ENCODE results near the gene CNIH3. TPM values are rescaled to one million over a fixed set of nuclear protein-coding genes. Genes with fewer than 3 reads are reported as not detected.

Gene CNIH3
- total and polyA plus RNA-seq, 2 of the 4 experiments (the other 2 are of a cell fraction) = 2.0 to 2.9 TPM

DNA sequence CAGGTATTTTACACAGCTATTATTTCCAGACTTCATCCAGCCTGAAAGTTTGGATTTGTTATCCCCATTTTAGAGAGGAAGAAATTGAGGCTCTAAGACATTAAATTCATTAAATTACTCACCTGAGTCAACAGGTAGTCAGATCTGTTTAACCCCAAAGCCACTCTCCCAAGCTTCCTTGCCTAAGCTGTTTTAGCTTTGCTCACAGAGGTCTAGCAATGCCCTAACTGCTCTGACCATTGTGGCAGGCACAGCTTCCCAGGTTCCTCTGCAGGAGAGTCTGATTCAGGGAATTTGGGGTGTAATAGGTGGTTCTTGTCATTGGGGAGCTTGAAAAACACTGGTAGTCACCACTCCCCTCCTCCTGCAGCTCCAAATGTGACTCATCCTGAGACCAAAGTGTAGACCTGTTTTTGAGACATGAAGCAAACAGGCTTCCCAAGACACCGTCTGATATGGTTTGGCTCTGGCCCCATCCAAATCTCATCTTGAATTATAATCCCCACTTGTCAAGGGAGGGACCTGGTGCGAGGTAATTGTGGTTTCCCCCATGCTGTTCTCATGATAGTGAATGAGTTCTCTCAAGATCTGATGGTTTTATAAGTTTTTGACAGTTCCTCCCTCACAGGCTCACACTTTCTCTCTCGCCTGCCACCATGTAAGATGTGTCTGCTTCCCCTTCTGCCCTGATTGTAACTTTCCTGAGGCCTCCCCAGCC lies 170.6 kb downstream of the CNIH3 start:
- Histone ChIP-seq H3K27ac (ENCODE audit: insufficient read depth, low read length) (no peak overlapping the region), H3K79me1 (ENCODE audit: low read depth in 1 of 2, low read length in 2 of 2) (no peaks in the 10 kb centered on the region), H3K18ac (ENCODE audit: low read depth, low read length) (no peak overlapping the region), H3K4me2 (ENCODE audit: low read depth, low read length) (no peak overlapping the region), H2AK5ac (ENCODE audit: low read depth, low read length) (no peak overlapping the region), H3K4me3 (ENCODE audit: insufficient read depth, low read depth, low read length) (no peak overlapping the region), H3K23ac (ENCODE audit: low read depth, low read length) (no peak overlapping the region), H2AK9ac (replicated peaks; ENCODE audit: low read depth, low read length, poor library complexity) (no peak overlapping the region), H2BK120ac (ENCODE audit: low read depth, low read length) (no peak overlapping the region), H3K9ac (ENCODE audit: low read depth, low read length) (no peak overlapping the region), H3K36me3 (ENCODE audit: control insufficient read depth, insufficient read depth, low read length) (no peaks in the 10 kb centered on the region), H2BK20ac (ENCODE audit: low read depth, low read length) (no peak overlapping the region), H3K14ac (replicated peaks; ENCODE audit: low read depth, low read length) (no peak overlapping the region), H3K56ac (ENCODE audit: extremely low read depth, insufficient read depth, low read length) (no peak overlapping the region), H2BK15ac (ENCODE audit: low read depth, low read length) (no peak overlapping the region), H4K8ac (ENCODE audit: low read depth in 2 of 2, low read length in 2 of 2) (no peak overlapping the region), H4K5ac (ENCODE audit: low read depth, low read length) (no peak overlapping the region), H4K91ac (ENCODE audit: insufficient read depth, low read depth, low read length) (no peak overlapping the region), H4K20me1 (ENCODE audit: insufficient read depth, low read length) (no peaks in the 10 kb centered on the region), H2AFZ (replicated peaks; ENCODE audit: low read length, poor library complexity) (no peak overlapping the region), H3K9me3 (ENCODE audit: control insufficient read depth, insufficient read depth, low read length) (no peaks in the 10 kb centered on the region), H3K4ac (ENCODE audit: low read depth, low read length) (no peak overlapping the region), H2BK5ac (ENCODE audit: low read depth, low read length, poor library complexity, severe bottlenecking) (no peak overlapping the region), H3K4me1 (ENCODE audit: control insufficient read depth, insufficient read depth, low read length) (peaks cover 1% of the 10 kb centered on the region; the same call in 1 of the 2 replicates), H3K27me3 (ENCODE audit: control insufficient read depth, insufficient read depth, low read length) (no peaks in the 10 kb centered on the region), H3K9me1 (ENCODE audit: insufficient read depth, low read length) (peaks cover 3% of the 10 kb centered on the region; the same call in 1 of the 2 replicates)
- no CpG with 5 or more reads among the region's 3 CpGs for WGBS, 2 experiments (ENCODE audit: extremely low coverage in 2 of 2, insufficient read length in 1 of 2)
- dilution Hi-C loops (cut with HindIII; ENCODE audit: low sequenced_read_pairs, unreplicated experiment) = no loop called here
- CTCF ChIA-PET = no interaction called here
- POLR2A ChIA-PET (ENCODE audit: unreplicated experiment) = no interaction called here
- no peak for TF ChIP-seq MXI1 (IDR thresholded peaks at IDR 0.05; ENCODE audit: borderline replicate concordance, low read depth, low read length)
- no peak for TF ChIP-seq MAFK (IDR thresholded peaks at IDR 0.05; ENCODE audit: low read depth, low read length)
- no peak for TF ChIP-seq CHD1 (IDR thresholded peaks at IDR 0.05; ENCODE audit: low read depth, low read length)
- ATAC-seq (ENCODE audit: low read depth) (no peak), DNase-seq (peak; percentile 4)
- BruUV-seq (replicated peaks) = no TSS peak
- in situ Hi-C loops (cut with MboI; ENCODE audit: low sequenced_read_pairs) = no loop called here
- intact Hi-C loops (cut with micrococcal nuclease) = no loop called here

All from IMR-90 (cell line).